Glutamatergic neuron (in vitro differentiated cells): Measurements from ENCODE around the gene CNNM3. TPM values are rescaled to one million over a fixed set of nuclear protein-coding genes. Genes with fewer than 3 reads are reported as not detected.

Experiments used
- DNase-seq: peaks from one replicate; pipeline ENCODE4 v3.0.0; 2022
- H3K27ac Mint-ChIP-seq: one replicate; pipeline ENCODE4 v1.8.0; 2020; ENCODE audit warnings: mild to moderate bottlenecking, mixed read lengths, inconsistent platforms; ENCODE audit not compliant: unreplicated experiment
- H3K27me3 Mint-ChIP-seq: one replicate; pipeline ENCODE4 v1.8.0; 2020; ENCODE audit warnings: mild to moderate bottlenecking, moderate library complexity, mixed read lengths, inconsistent platforms; ENCODE audit not compliant: unreplicated experiment
- H3K36me3 Mint-ChIP-seq: one replicate; pipeline ENCODE4 v1.8.0; 2020; ENCODE audit warnings: mild to moderate bottlenecking, mixed read lengths, inconsistent platforms; ENCODE audit not compliant: unreplicated experiment
- H3K4me1 Mint-ChIP-seq: one replicate; pipeline ENCODE4 v1.8.0; 2020; ENCODE audit warnings: mild to moderate bottlenecking, low read depth, mixed read lengths, inconsistent platforms; ENCODE audit not compliant: unreplicated experiment
- H3K4me3 Mint-ChIP-seq: one replicate; pipeline ENCODE4 v1.8.0; 2020; ENCODE audit warnings: mild to moderate bottlenecking, mixed read lengths, inconsistent platforms; ENCODE audit not compliant: unreplicated experiment
- H3K9me3 Mint-ChIP-seq: one replicate; pipeline ENCODE4 v1.8.0; 2020; ENCODE audit warnings: mild to moderate bottlenecking, moderate library complexity, mixed read lengths, inconsistent platforms; ENCODE audit not compliant: unreplicated experiment
- CTCF ChIP-seq: fragments of 200-600 bp; sonication (generic); IDR thresholded peaks from one replicate; pipeline ENCODE4 v1.5.0; 2021; ENCODE audit not compliant: partially characterized antibody, unreplicated experiment
- total RNA-seq: library from RNA; stranded (reverse); fragmentation: NEBNext Ultra II Directional; extraction: Animal tissue kit (Norgen Biotek cat#: 25700); gene quantifications from one replicate; pipeline ENCODE4 v1.2.1, GENCODE V29; 2021; ENCODE audit not compliant: unreplicated experiment

CNNM3 gene
- total RNA-seq, 1 donor from 2014 or later: 22.3 TPM

GRCh38 chr2:96841701-96842495 is 25.8 kb downstream of the CNNM3 start:
- Mint-ChIP-seq H3K4me1 (peaks cover 19% of the 10 kb centered on the region), H3K9me3 (peaks cover 13% of the 10 kb centered on the region), H3K4me3 (no peak overlapping the region), H3K27ac (no peak overlapping the region), H3K36me3 (no peaks in the 10 kb centered on the region), H3K27me3 (peaks cover 3% of the 10 kb centered on the region)
- DNase-seq: no peak
- TF ChIP-seq CTCF: no peak

DNA sequence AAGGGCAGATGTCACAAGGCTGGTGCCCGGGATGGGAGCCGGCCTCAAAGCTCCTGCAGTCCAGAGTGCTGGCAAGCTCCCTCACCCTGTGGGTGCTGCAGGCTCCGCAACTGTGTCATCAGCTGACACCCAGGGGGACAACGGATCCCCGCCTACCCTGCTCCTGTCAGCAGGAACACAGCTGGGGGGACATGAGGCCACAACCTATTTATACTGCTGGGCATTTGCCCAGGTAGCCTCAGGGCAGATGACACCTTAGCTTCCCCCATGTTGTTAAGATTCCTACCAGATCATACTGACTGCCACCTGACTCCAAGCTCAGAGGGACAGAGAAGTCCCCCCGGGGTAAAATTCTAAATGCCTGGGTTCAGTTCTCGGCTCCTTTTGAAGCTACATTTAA is 26.5 kb downstream of the CNNM3 start:
- H3K27ac Mint-ChIP-seq: no peak overlapping the region
- no peak overlapping the region for H3K4me3 Mint-ChIP-seq
- H3K36me3 Mint-ChIP-seq: no peaks in the 10 kb centered on the region
- no peak for TF ChIP-seq CTCF
- H3K9me3 Mint-ChIP-seq: peaks cover 11% of the 10 kb centered on the region
- no peak for DNase-seq
- peaks cover 22% of the 10 kb centered on the region for H3K4me1 Mint-ChIP-seq
- peaks cover under 1% of the 10 kb centered on the region for H3K27me3 Mint-ChIP-seq

- TF ChIP-seq CTCF: no peak
- no peaks in the 10 kb centered on the region for H3K36me3 Mint-ChIP-seq
- H3K27ac Mint-ChIP-seq: no peak within 1 kb of the TSS
- H3K9me3 Mint-ChIP-seq: peaks cover 14% of the 10 kb centered on the region
- DNase-seq: no peak
- H3K4me1 Mint-ChIP-seq: peaks cover 25% of the 10 kb centered on the region
- H3K27me3 Mint-ChIP-seq: peaks cover 2% of the 10 kb centered on the region
- H3K4me3 Mint-ChIP-seq: no peak within 1 kb of the TSS
Measured at GRCh38 chr2:96843538-96844268, 27.6 kb downstream of the CNNM3 start, which contains the start of gene ANKRD23. TSS of gene ANKRD23 (minus strand) at chr2:96844021. CDS start at chr2:96843992, 29 bp downstream.

- Mint-ChIP-seq H3K27me3 (peaks cover 2% of the 10 kb centered on the region), H3K4me1 (peaks cover 25% of the 10 kb centered on the region), H3K36me3 (no peaks in the 10 kb centered on the region), H3K27ac (no peak overlapping the region), H3K4me3 (no peak overlapping the region), H3K9me3 (peaks cover 14% of the 10 kb centered on the region)
- TF ChIP-seq CTCF: no peak
- no peak for DNase-seq
Measured at GRCh38 chr2:96844405-96844808, 28.3 kb downstream of the CNNM3 start.

DNA sequence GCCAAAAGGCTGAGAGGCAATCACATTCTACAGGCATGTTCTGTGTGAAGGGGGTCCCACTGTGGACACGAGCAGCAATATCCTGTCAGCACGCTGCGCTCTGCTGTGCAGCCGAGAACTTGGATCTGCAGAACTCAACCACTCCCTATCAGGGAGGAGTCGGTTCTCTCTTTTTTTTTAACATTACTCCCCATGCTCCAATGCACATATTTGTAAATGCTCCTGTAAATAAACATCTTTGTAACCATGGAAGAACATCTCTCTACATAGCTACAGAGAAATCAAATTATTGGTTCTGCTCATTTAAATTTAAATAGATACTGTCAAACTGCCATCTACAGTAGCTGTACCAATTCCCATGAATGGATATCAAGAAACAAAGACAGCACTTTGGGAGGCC is 30.8 kb downstream of the CNNM3 start:
- Mint-ChIP-seq H3K27me3 (peaks cover 2% of the 10 kb centered on the region), H3K4me3 (no peak overlapping the region), H3K4me1 (peaks cover 14% of the 10 kb centered on the region), H3K27ac (no peak overlapping the region), H3K9me3 (peaks cover 8% of the 10 kb centered on the region), H3K36me3 (no peaks in the 10 kb centered on the region)
- DNase-seq: no peak
- TF ChIP-seq CTCF: no peak
